HepG2 (cell line): ENCODE results near the gene CHP1.

ENCODE experiments used
- ARNT ChIP-seq: fragments of 450-650 bp; IDR thresholded peaks from 2 replicates; pipeline ENCODE4 v1.6.1; 2017
- BRF2 ChIP-seq: sonication (generic); formaldehyde crosslinking; IDR thresholded peaks from 2 replicates; pipeline ENCODE4 v1.8.1; 2022; ENCODE audit warnings: mild to moderate bottlenecking, missing genetic modification reagents
- ETV6 ChIP-seq: sonication (generic); formaldehyde crosslinking; conservative IDR thresholded peaks from 2 replicates; pipeline ENCODE4 v1.4.0; 2020; ENCODE audit warnings: missing genetic modification reagents
- MAFK ChIP-seq, 2 experiments: IDR thresholded peaks in 1 of 2; conservative IDR thresholded peaks in 1 of 2; 2 replicates each; pipeline ENCODE4 v1.6.1; 2011; ENCODE audit warnings: improper control_type of control experiment in 2 of 2, low read length in 2 of 2
- MED8 ChIP-seq: sonication (generic); formaldehyde crosslinking; IDR thresholded peaks from 2 replicates; pipeline ENCODE4 v1.8.1; 2023; ENCODE audit warnings: mild to moderate bottlenecking, missing genetic modification reagents; ENCODE audit not compliant: insufficient replicate concordance
- TAF15 ChIP-seq: fragments of 200-400 bp; formaldehyde crosslinking; IDR thresholded peaks from one replicate; pipeline ENCODE4 v1.6.1; 2018; ENCODE audit warnings: mild to moderate bottlenecking, low read depth, low read length; ENCODE audit not compliant: poor library complexity, severe bottlenecking
- UBTF ChIP-seq: sonication (generic); formaldehyde crosslinking; IDR thresholded peaks from 2 replicates; pipeline ENCODE4 v1.4.0; 2020; ENCODE audit warnings: mild to moderate bottlenecking, missing genetic modification reagents
- ZNF780A ChIP-seq: sonication (generic); formaldehyde crosslinking; IDR thresholded peaks from 2 replicates; pipeline ENCODE4 v1.8.0; 2022; ENCODE audit warnings: mild to moderate bottlenecking, missing genetic modification reagents, moderate library complexity
- ZZZ3 ChIP-seq: sonication (generic); formaldehyde crosslinking; IDR thresholded peaks from 2 replicates; pipeline ENCODE4 v1.4.0; 2020; ENCODE audit warnings: missing genetic modification reagents, mild to moderate bottlenecking, borderline replicate concordance
- TF ChIP-seq, protein P1 (sequence below): sonication (generic); formaldehyde crosslinking; IDR thresholded peaks from 2 replicates; pipeline ENCODE4 v1.4.0; 2020; ENCODE audit warnings: missing genetic modification reagents, borderline replicate concordance

- TF ChIP-seq ARNT: no peak
- no peak for TF ChIP-seq ZZZ3
- no peak for TF ChIP-seq MAFK (conservative IDR thresholded peaks at IDR 0.05 in 1 of 2, IDR thresholded peaks at IDR 0.05 in 1 of 2; ENCODE audit: low read length in 2 of 2)
- TF ChIP-seq ZNF780A (CRISPR knock-in tag): no peak
- TF ChIP-seq, protein P1, sequence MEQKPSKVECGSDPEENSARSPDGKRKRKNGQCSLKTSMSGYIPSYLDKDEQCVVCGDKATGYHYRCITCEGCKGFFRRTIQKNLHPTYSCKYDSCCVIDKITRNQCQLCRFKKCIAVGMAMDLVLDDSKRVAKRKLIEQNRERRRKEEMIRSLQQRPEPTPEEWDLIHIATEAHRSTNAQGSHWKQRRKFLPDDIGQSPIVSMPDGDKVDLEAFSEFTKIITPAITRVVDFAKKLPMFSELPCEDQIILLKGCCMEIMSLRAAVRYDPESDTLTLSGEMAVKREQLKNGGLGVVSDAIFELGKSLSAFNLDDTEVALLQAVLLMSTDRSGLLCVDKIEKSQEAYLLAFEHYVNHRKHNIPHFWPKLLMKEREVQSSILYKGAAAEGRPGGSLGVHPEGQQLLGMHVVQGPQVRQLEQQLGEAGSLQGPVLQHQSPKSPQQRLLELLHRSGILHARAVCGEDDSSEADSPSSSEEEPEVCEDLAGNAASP (CRISPR knock-in tag): no peak
- no peak for TF ChIP-seq MED8 (CRISPR knock-in tag)
- no peak for TF ChIP-seq UBTF (CRISPR knock-in tag)
- TF ChIP-seq TAF15: no peak
- TF ChIP-seq ETV6 (CRISPR knock-in tag): no peak
- no peak for TF ChIP-seq BRF2 (CRISPR knock-in tag)
These were observed 48.8 kb upstream of the CHP1 start for GRCh38 chr15:41182266-41182665.
